GM23338 (cell line): ENCODE results near the gene CDKAL1. TPM values are rescaled to one million over a fixed set of nuclear protein-coding genes. Genes with fewer than 3 reads are reported as not detected.

Experiments used
- ATAC-seq: fragments of 200-7000 bp; cut with Tn5 transposase; 3 replicates; pipeline ENCODE4 v1.9.1; 2020
- DNase-seq: peaks from one replicate; pipeline ENCODE4 v3.0.0-alpha.2; 2015; ENCODE audit warnings: low spot score
- H2AFZ ChIP-seq: fragments of 200-600 bp; sonication (generic); 2 replicates; pipeline ENCODE4 v1.8.0; 2016; ENCODE audit warnings: antibody characterized with exemption, mild to moderate bottlenecking, moderate library complexity
- H3F3A ChIP-seq: fragments of 200-600 bp; sonication (generic); replicated peaks from 2 replicates; pipeline ENCODE4 v1.8.0; 2017; ENCODE audit warnings: antibody characterized with exemption, mixed run types, low read depth
- H3K27ac ChIP-seq: fragments of 200-600 bp; sonication (generic); 2 replicates; pipeline ENCODE4 v1.6.1; 2016; ENCODE audit warnings: low read depth
- H3K27me3 ChIP-seq: fragments of 200-600 bp; sonication (generic); 2 replicates; pipeline ENCODE4 v1.8.0; 2016; ENCODE audit warnings: mild to moderate bottlenecking, mixed run types, moderate library complexity; ENCODE audit not compliant: insufficient read depth
- H3K36me3 ChIP-seq: fragments of 200-600 bp; sonication (generic); 2 replicates; pipeline ENCODE4 v1.8.0; 2016; ENCODE audit warnings: mild to moderate bottlenecking; ENCODE audit not compliant: insufficient read depth
- H3K4me1 ChIP-seq: fragments of 200-600 bp; sonication (generic); 2 replicates; pipeline ENCODE4 v1.8.0; 2016; ENCODE audit warnings: mild to moderate bottlenecking, moderate library complexity; ENCODE audit not compliant: insufficient read depth
- H3K4me2 ChIP-seq: fragments of 200-600 bp; sonication (generic); 2 replicates; pipeline ENCODE4 v1.7.1; 2017; ENCODE audit warnings: mixed run types
- H3K4me3 ChIP-seq: fragments of 200-600 bp; sonication (generic); 2 replicates; pipeline ENCODE4 v1.6.1; 2016; ENCODE audit warnings: mixed run types
- H3K79me2 ChIP-seq: fragments of 200-600 bp; sonication (generic); replicated peaks from 2 replicates; pipeline ENCODE4 v1.8.0; 2017; ENCODE audit warnings: mild to moderate bottlenecking; ENCODE audit not compliant: insufficient read depth
- H3K9me2 ChIP-seq: fragments of 200-600 bp; sonication (generic); 2 replicates; pipeline ENCODE4 v1.8.0; 2017; ENCODE audit not compliant: insufficient read depth
- H4K20me1 ChIP-seq: fragments of 200-600 bp; sonication (generic); replicated peaks from 2 replicates; pipeline ENCODE4 v1.8.0; 2017; ENCODE audit warnings: mild to moderate bottlenecking; ENCODE audit not compliant: insufficient read depth
- H3K27ac Mint-ChIP-seq: 2 replicates; pipeline ENCODE4 v1.8.0; 2020; ENCODE audit warnings: inconsistent platforms, mild to moderate bottlenecking, moderate library complexity, mixed read lengths
- H3K27me3 Mint-ChIP-seq: 3 replicates; pipeline ENCODE4 v1.8.0; 2022; ENCODE audit warnings: low read depth, mild to moderate bottlenecking, moderate library complexity, mixed read lengths, inconsistent platforms; ENCODE audit not compliant: insufficient read depth, poor library complexity
- H3K36me3 Mint-ChIP-seq: 3 replicates; pipeline ENCODE4 v1.8.0; 2021; ENCODE audit warnings: low read depth, mild to moderate bottlenecking, inconsistent platforms, moderate library complexity, mixed read lengths
- H3K4me1 Mint-ChIP-seq: 3 replicates; pipeline ENCODE4 v1.8.0; 2020; ENCODE audit warnings: mild to moderate bottlenecking, inconsistent platforms, mixed read lengths
- H3K4me3 Mint-ChIP-seq: 3 replicates; pipeline ENCODE4 v1.8.0; 2021; ENCODE audit warnings: moderate library complexity, mild to moderate bottlenecking, inconsistent platforms, mixed read lengths
- H3K9me3 Mint-ChIP-seq: 3 replicates; pipeline ENCODE4 v1.8.0; 2020; ENCODE audit warnings: moderate library complexity, mild to moderate bottlenecking, inconsistent platforms, mixed read lengths
- CREB1 ChIP-seq: fragments of 250-450 bp; sonication (Bioruptor Pico); IDR thresholded peaks from 2 replicates; pipeline ENCODE4 v1.5.0; 2020; ENCODE audit warnings: low read depth, mild to moderate bottlenecking, moderate library complexity
- EZH2phosphoT487 ChIP-seq: fragments of 200-600 bp; sonication (generic); IDR thresholded peaks from one replicate; pipeline ENCODE4 v1.8.1; 2018; ENCODE audit warnings: antibody characterized with exemption; ENCODE audit not compliant: unreplicated experiment
- POLR2AphosphoS5 ChIP-seq: IDR thresholded peaks from 2 replicates; pipeline ENCODE4 v1.6.1; 2016; ENCODE audit warnings: antibody characterized with exemption, low read depth
- REST ChIP-seq: IDR thresholded peaks from one replicate; pipeline ENCODE4 v1.6.1; 2018; ENCODE audit warnings: antibody characterized with exemption; ENCODE audit not compliant: unreplicated experiment
- ZNF331 ChIP-seq: fragments of 250-450 bp; sonication (Bioruptor Pico); IDR thresholded peaks from 2 replicates; pipeline ENCODE4 v1.5.0; 2020; ENCODE audit warnings: low read depth, mild to moderate bottlenecking, moderate library complexity
- ZNF462 ChIP-seq: fragments of 250-450 bp; sonication (Bioruptor Pico); IDR thresholded peaks from 2 replicates; pipeline ENCODE4 v1.5.0; 2020; ENCODE audit warnings: mild to moderate bottlenecking, moderate library complexity
- polyA plus RNA-seq: library from polyadenylated mRNA; unstranded; fragments of >200 nt; fragmentation: Nextera tagmentation; extraction: Ambion mirVana; gene quantifications from 2 replicates; pipeline ENCODE4 v1.2.1, GENCODE V29; 2016
- total RNA-seq: library from RNA; depleted of rRNA; stranded (reverse); fragments of >200 nt; shearing (Covaris generic); gene quantifications from 2 replicates; pipeline ENCODE4 v1.2.3, GENCODE V29; 2014

Gene CDKAL1
- total and polyA plus RNA-seq, 2 experiments from 2014 or later, result 17.8 to 35.0 TPM

GRCh38 chr6:20882014-20882413, 347.8 kb downstream of the CDKAL1 start (continued):
- peak; percentile 5; the same call in 1 of the 2 replicates for TF ChIP-seq ZNF462
- no peak for TF ChIP-seq CREB1 (CRISPR knock-in tag)
- no peak for TF ChIP-seq POLR2AphosphoS5

GRCh38 chr6:20885076-20885475, 350.8 kb downstream of the CDKAL1 start:
- H3K4me2 ChIP-seq, result no peak overlapping the region
- no peaks in the 10 kb centered on the region for H3K79me2 ChIP-seq
- H3K4me1 ChIP-seq, result peaks cover 40% of the 10 kb centered on the region
- H3K4me3 ChIP-seq, result no peak overlapping the region
- H3K4me3 Mint-ChIP-seq, result no peak overlapping the region
- peaks cover 65% of the 10 kb centered on the region for H3K36me3 Mint-ChIP-seq
- no peak overlapping the region for H3K27ac Mint-ChIP-seq
- no peaks in the 10 kb centered on the region for H3K36me3 ChIP-seq
- no peaks in the 10 kb centered on the region for H3K27me3 ChIP-seq
- peaks cover 45% of the 10 kb centered on the region for H3K9me3 Mint-ChIP-seq
- no peaks in the 10 kb centered on the region for H3K9me2 ChIP-seq
- H3K27me3 Mint-ChIP-seq, result peaks cover 8% of the 10 kb centered on the region
- no peak for ATAC-seq
- no peaks in the 10 kb centered on the region for H3F3A ChIP-seq
- H2AFZ ChIP-seq, result no peak overlapping the region
- TF ChIP-seq POLR2AphosphoS5 (no peak), CREB1 (CRISPR knock-in tag) (no peak), REST (no peak), EZH2phosphoT487 (no peak), ZNF331 (CRISPR knock-in tag) (no peak)
- H3K27ac ChIP-seq, result no peak overlapping the region
- no peak for DNase-seq
- peaks cover 29% of the 10 kb centered on the region for H3K4me1 Mint-ChIP-seq
- no peaks in the 10 kb centered on the region for H4K20me1 ChIP-seq
